ENCODE results near the gene KCNJ15. TPM values are rescaled to one million over a fixed set of nuclear protein-coding genes. Genes with fewer than 3 reads are reported as not detected.
A peak's percentile ranks its signal among the peaks of the same experiment; 100 is the strongest.

Gene KCNJ15
- total and polyA plus RNA-seq, 11 donors, result 0.07 to 1.8 (median 0.38) TPM

- no peaks in the 10 kb centered on the region for H3K9me3 ChIP-seq
- peaks cover 0 to 3% (median 0%) of the 10 kb centered on the region in 9 donors for H3K27me3 ChIP-seq
- H3K4me1 ChIP-seq, result peaks cover 0 to 48% (median 0%) of the 10 kb centered on the region in 12 donors
- intact Hi-C loops (cut with DNase I), result no loop called here
- DNase-seq, result no peak
- H3K27ac ChIP-seq, result peak overlapping the region in 1 of 12 donors; percentile 83
- 81 to 86% (median 83%) methylated on average over 8 of the region's 8 CpGs for WGBS, 4 donors
- TF ChIP-seq POLR2A (IDR thresholded peaks at IDR 0.05) (no peak), CTCF (IDR thresholded peaks at IDR 0.05) (no peak)
- peak in 3 of 4 donors; percentile 36 to 66 (median 42) for ATAC-seq
- no peak overlapping the region for H3K4me3 ChIP-seq
- no peaks in the 10 kb centered on the region for H3K36me3 ChIP-seq
Measured at GRCh38 chr21:38273745-38274542, 17.2 kb downstream of the KCNJ15 start.

- DNase-seq (peak in 1 of 5 donors; percentile 32), ATAC-seq (peak in 3 of 4 donors; percentile 53 to 83 (median 75))
- no peak for TF ChIP-seq CTCF (IDR thresholded peaks at IDR 0.05)
- TF ChIP-seq POLR2A (IDR thresholded peaks at IDR 0.05), result no peak
- Histone ChIP-seq H3K27ac (peak overlapping the region in 1 of 12 donors; percentile 86), H3K4me1 (peaks cover 0 to 47% (median 0%) of the 10 kb centered on the region in 12 donors), H3K9me3 (no peaks in the 10 kb centered on the region), H3K36me3 (no peaks in the 10 kb centered on the region), H3K27me3 (no peaks in the 10 kb centered on the region), H3K4me3 (no peak overlapping the region)
- 63 to 68% (median 66%) methylated on average over 9 of the region's 9 CpGs for WGBS, 4 donors
- intact Hi-C loops (cut with DNase I), result no loop called here
Measured at GRCh38 chr21:38277501-38278131, 20.8 kb downstream of the KCNJ15 start.

- ATAC-seq (no peak), DNase-seq (no peak)
- 82 to 91% (median 90%) methylated on average over 5 of the region's 5 CpGs for WGBS, 4 donors
- intact Hi-C loops (cut with DNase I), result loop anchor here in 1 of 10 donors (10.0 kb wide), 1 partner anchor 56 kb away; no protein-coding TSS in a partner anchor
- Histone ChIP-seq H3K27ac (peak overlapping the region in 1 of 12 donors; percentile 86), H3K4me3 (no peak overlapping the region), H3K9me3 (no peaks in the 10 kb centered on the region), H3K36me3 (no peaks in the 10 kb centered on the region), H3K27me3 (no peaks in the 10 kb centered on the region), H3K4me1 (peaks cover 0 to 48% (median 0%) of the 10 kb centered on the region in 12 donors)
- no peak for TF ChIP-seq POLR2A (IDR thresholded peaks at IDR 0.05)
- TF ChIP-seq CTCF (IDR thresholded peaks at IDR 0.05), result no peak
Measured at GRCh38 chr21:38280454-38280853, 23.7 kb downstream of the KCNJ15 start.

- Histone ChIP-seq H3K36me3 (no peaks in the 10 kb centered on the region), H3K4me1 (peaks cover 0 to 48% (median 0%) of the 10 kb centered on the region in 12 donors), H3K27ac (peak overlapping the region in 1 of 12 donors; percentile 86), H3K4me3 (no peak overlapping the region), H3K27me3 (no peaks in the 10 kb centered on the region), H3K9me3 (no peaks in the 10 kb centered on the region)
- DNase-seq (no peak), ATAC-seq (no peak)
- no peak for TF ChIP-seq CTCF (IDR thresholded peaks at IDR 0.05)
- WGBS, 4 donors, result 53 to 71% (median 57%) methylated on average over 6 of the region's 6 CpGs
- intact Hi-C loops (cut with DNase I), result loop anchor here in 1 of 10 donors (10.0 kb wide), 1 partner anchor 56 kb away; no protein-coding TSS in a partner anchor
Measured at GRCh38 chr21:38280867-38281266, 24.1 kb downstream of the KCNJ15 start.

All from heart left ventricle (tissue), 16 donors.